PC-3 (cell line): ENCODE data around the gene SMPDL3B.

ENCODE experiments used
- EZH2 ChIP-seq: fragments of 300-600 bp; sonication (generic); IDR thresholded peaks from one replicate; pipeline ENCODE4 v1.6.1; 2017; ENCODE audit warnings: antibody characterized with exemption, mild to moderate bottlenecking, low read length; ENCODE audit not compliant: unreplicated experiment
- TF ChIP-seq, protein P1 (sequence below): fragments of 300-600 bp; sonication (generic); conservative IDR thresholded peaks from 2 replicates; pipeline ENCODE4 v1.5.1; 2017; ENCODE audit warnings: antibody characterized with exemption, low read depth, mild to moderate bottlenecking, low read length

DNA sequence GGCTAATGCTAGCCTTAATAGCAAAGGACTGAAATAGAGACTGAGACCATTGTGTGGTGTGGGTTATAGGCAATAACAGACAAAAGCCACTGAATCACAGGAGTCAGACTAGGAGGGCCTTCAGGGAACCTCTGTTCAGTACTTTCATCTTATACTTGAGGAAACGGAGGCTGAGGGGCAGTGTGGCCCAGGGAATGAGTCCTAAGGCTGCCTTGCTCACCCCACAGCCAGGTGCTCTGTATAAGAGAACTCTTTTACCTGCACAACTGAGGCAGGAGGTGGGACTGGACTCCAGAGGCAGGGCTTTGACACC, 2.7 kb downstream of the SMPDL3B start:
- TF ChIP-seq, protein P1, sequence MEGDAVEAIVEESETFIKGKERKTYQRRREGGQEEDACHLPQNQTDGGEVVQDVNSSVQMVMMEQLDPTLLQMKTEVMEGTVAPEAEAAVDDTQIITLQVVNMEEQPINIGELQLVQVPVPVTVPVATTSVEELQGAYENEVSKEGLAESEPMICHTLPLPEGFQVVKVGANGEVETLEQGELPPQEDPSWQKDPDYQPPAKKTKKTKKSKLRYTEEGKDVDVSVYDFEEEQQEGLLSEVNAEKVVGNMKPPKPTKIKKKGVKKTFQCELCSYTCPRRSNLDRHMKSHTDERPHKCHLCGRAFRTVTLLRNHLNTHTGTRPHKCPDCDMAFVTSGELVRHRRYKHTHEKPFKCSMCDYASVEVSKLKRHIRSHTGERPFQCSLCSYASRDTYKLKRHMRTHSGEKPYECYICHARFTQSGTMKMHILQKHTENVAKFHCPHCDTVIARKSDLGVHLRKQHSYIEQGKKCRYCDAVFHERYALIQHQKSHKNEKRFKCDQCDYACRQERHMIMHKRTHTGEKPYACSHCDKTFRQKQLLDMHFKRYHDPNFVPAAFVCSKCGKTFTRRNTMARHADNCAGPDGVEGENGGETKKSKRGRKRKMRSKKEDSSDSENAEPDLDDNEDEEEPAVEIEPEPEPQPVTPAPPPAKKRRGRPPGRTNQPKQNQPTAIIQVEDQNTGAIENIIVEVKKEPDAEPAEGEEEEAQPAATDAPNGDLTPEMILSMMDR, result no peak
- TF ChIP-seq EZH2, result no peak
